ENCODE results near the gene STATH.

DNA sequence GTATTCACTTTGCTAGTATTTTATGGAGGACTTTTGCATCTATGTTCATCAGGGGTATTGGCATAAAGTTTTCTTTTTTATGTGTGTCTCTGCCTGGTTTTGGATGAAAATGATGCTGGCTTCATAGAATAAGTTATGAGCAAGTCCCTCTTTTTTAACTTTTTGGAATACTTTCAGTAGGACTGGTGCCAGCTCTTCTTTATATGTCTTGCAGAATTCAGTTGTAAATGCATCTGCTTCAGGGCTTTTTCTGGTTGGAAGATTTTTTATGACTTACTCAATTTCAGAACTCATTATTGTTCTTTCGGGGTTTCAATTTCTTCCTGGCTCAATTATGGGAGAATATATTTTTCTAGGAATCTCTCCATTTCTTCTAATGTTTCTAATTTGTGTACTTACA, 21.1 kb upstream of the STATH start:
- TF ChIP-seq, protein P1, sequence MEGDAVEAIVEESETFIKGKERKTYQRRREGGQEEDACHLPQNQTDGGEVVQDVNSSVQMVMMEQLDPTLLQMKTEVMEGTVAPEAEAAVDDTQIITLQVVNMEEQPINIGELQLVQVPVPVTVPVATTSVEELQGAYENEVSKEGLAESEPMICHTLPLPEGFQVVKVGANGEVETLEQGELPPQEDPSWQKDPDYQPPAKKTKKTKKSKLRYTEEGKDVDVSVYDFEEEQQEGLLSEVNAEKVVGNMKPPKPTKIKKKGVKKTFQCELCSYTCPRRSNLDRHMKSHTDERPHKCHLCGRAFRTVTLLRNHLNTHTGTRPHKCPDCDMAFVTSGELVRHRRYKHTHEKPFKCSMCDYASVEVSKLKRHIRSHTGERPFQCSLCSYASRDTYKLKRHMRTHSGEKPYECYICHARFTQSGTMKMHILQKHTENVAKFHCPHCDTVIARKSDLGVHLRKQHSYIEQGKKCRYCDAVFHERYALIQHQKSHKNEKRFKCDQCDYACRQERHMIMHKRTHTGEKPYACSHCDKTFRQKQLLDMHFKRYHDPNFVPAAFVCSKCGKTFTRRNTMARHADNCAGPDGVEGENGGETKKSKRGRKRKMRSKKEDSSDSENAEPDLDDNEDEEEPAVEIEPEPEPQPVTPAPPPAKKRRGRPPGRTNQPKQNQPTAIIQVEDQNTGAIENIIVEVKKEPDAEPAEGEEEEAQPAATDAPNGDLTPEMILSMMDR (IDR thresholded peaks at IDR 0.05), result no peak
- no peak for TF ChIP-seq EZH2 (IDR thresholded peaks at IDR 0.05; ENCODE audit: borderline replicate concordance, insufficient read depth, low read depth, low read length, poor library complexity, severe bottlenecking)
